Measurements from ENCODE around the gene NUP214. TPM values are rescaled to one million over a fixed set of nuclear protein-coding genes. Genes with fewer than 3 reads are reported as not detected.

NUP214 gene
- total RNA-seq, 2 experiments from 2014 or later = 43.8 to 51.3 TPM

DNA sequence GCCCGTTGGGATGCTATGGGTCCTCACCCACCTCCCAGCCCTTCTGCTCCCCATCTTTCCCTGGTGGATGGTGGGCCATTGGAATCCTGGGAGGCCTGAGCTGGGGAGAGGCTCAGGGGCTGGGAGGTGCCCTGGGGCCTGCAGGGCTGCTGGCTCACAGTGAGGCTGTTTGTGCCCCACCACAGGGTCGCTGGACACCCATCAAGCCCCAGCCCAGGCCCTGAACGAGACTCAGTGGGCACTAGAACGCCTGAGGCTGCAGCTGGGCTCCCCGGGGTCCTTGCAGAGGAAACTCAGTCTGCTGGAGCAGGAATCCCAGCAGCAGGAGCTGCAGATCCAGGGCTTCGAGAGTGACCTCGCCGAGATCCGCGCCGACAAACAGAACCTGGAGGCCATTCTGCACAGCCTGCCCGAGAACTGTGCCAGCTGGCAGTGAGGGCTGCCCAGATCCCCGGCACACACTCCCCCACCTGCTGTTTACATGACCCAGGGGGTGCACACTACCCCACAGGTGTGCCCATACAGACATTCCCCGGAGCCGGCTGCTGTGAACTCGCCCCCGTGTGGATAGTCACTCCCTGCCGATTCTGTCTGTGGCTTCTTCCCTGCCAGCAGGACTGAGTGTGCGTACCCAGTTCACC, 33.9 kb upstream of the NUP214 start:
- POLR2A ChIA-PET = interaction anchor here (0.8 kb wide), 1 partner anchor 34 kb away, joined by 3 read pairs; no protein-coding TSS in a partner anchor
- DNase-seq = no peak
- no peaks in the 10 kb centered on the region for H3K9me3 Mint-ChIP-seq
- peaks cover 20% of the 10 kb centered on the region for H3K27me3 Mint-ChIP-seq
- H3K4me3 Mint-ChIP-seq = no peak overlapping the region
- H3K4me1 Mint-ChIP-seq = peaks cover 4% of the 10 kb centered on the region
- CTCF ChIA-PET = no interaction called here
- H3K36me3 Mint-ChIP-seq (ENCODE audit: low read depth) = peaks cover 2% of the 10 kb centered on the region
- no peak overlapping the region for H3K27ac Mint-ChIP-seq

DNA sequence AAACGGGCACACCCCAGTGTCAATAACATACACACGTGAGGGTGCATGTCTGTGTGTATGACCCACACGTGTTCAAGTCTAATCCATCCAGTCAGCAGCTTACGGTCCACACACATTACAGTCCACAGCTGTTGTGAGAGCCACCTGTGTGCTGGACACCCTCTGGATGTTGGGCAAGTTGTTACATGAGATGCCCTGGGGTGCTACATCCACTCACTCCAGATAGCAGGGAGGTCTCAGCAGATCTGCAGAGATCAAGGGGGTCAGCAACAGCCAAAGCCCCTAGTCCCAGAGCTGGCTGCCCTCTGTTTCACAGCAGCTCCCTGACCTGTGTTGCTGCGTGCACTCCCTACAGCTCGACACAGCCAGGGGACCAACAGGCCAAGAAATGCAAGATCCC, 33.4 kb upstream of the NUP214 start:
- H3K4me1 Mint-ChIP-seq = peaks cover 6% of the 10 kb centered on the region
- H3K27ac Mint-ChIP-seq = no peak overlapping the region
- H3K36me3 Mint-ChIP-seq (ENCODE audit: low read depth) = peaks cover 2% of the 10 kb centered on the region
- CTCF ChIA-PET = no interaction called here
- DNase-seq = no peak
- peaks cover 24% of the 10 kb centered on the region for H3K27me3 Mint-ChIP-seq
- H3K4me3 Mint-ChIP-seq = no peak overlapping the region
- no peaks in the 10 kb centered on the region for H3K9me3 Mint-ChIP-seq
- POLR2A ChIA-PET = interaction anchor here (0.8 kb wide), 1 partner anchor 33 kb away, joined by 3 read pairs; no protein-coding TSS in a partner anchor

DNA sequence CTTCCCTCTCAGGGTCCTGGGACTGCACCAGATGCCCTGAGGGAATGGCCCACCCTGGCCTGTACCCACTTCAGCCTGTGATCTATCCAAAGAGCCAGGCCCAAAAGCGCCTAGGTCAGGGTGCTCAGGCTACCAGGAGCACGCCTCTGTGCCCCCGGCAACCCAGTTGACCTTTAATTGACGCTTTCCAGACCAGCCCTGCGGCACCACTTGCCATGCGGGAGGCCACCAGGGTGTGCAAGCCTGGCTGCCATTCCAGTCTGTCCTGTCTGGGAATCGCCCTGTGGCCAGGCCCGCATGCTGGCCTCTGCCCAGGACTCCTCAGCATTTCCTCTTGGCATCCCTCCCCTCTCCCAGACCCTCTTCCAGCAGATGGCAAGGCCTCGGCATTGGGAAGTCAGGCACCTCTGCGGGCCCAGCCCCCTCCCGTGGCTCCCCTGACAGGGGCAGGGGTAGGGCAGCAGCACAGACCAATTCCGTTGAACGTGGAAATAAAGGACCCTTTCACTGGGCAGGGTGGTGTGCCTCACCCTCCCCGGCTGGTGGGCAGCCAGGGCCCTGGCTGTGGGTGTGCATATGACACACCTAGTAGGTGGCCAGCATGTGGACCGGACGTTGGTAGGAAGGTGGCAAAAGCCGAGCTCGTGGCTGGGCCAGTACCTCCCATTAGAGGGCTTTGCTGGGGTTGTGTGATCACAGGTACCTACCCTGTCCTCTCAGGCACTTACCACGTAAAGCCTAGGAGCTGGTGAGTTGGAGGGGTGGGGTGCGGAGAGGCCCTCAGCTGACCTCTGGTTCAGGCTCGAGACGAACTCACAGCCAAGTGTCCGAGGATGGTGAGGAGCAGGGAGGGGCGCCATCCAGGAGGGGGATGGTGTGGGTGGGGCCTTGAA, 32.6 kb upstream of the NUP214 start:
- Mint-ChIP-seq H3K4me1 (peaks cover 11% of the 10 kb centered on the region), H3K36me3 (ENCODE audit: low read depth) (peaks cover 2% of the 10 kb centered on the region), H3K4me3 (no peak overlapping the region), H3K9me3 (no peaks in the 10 kb centered on the region), H3K27ac (no peak overlapping the region), H3K27me3 (peaks cover 30% of the 10 kb centered on the region)
- POLR2A ChIA-PET = no interaction called here
- no peak for DNase-seq
- CTCF ChIA-PET = interaction anchor here (1.0 kb wide), 1 partner anchor 37 kb away, joined by 3 read pairs; no protein-coding TSS in a partner anchor

DNA sequence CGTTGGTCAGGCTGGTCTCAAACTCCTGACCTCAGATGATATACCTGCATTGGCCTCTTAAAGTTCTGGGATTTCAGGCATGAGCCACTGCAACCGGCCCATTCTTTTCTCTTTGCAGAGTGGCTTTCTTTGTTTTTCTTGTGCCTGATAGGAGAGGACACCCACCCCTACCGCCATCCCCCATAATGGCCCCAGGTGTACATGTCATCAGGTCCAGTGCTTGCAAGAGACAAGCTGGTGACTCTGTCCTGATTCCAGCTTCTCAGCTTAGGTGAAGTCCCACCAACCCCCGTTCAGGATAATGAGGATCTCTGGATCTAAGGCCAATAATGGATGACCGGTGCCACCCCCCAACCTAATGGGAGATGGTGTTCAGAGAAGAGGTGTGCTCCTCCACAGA, 31.4 kb upstream of the NUP214 start:
- POLR2A ChIA-PET = interaction anchor here (0.6 kb wide), 1 partner anchor 469 kb away, joined by 3 read pairs; no protein-coding TSS in a partner anchor
- Mint-ChIP-seq H3K4me1 (peaks cover 13% of the 10 kb centered on the region), H3K36me3 (ENCODE audit: low read depth) (peaks cover 2% of the 10 kb centered on the region), H3K4me3 (no peak overlapping the region), H3K27ac (no peak overlapping the region), H3K27me3 (peaks cover 33% of the 10 kb centered on the region), H3K9me3 (no peaks in the 10 kb centered on the region)
- CTCF ChIA-PET = interaction anchor here (1.2 to 1.7 kb wide), 2 partner anchors 9 to 224 kb away, joined by 4 read pairs; no protein-coding TSS in a partner anchor
- DNase-seq = no peak

DNA sequence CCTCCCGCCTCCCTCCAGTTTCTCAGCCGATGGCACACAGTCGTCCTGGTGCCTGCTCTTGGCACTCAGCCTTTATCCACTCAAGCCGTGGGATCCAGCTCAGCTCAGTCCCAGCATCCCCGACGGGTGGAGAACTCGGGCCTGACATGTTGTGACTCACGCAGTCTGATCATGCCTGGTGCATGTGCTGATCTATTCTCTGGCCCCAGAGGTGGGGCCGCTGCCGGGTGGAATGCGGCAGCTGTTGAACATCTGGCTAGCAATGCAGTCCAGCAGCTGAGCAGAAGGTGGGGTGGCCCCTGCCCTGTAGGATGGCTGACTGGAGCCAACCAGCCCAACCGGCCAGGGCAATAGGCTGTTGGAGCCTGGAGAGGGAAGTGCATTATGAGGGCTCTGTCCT, 30.8 kb upstream of the NUP214 start:
- no peak overlapping the region for H3K4me3 Mint-ChIP-seq
- POLR2A ChIA-PET = interaction anchor here (0.6 kb wide), 1 partner anchor 468 kb away, joined by 3 read pairs; no protein-coding TSS in a partner anchor
- H3K9me3 Mint-ChIP-seq = no peaks in the 10 kb centered on the region

DNA sequence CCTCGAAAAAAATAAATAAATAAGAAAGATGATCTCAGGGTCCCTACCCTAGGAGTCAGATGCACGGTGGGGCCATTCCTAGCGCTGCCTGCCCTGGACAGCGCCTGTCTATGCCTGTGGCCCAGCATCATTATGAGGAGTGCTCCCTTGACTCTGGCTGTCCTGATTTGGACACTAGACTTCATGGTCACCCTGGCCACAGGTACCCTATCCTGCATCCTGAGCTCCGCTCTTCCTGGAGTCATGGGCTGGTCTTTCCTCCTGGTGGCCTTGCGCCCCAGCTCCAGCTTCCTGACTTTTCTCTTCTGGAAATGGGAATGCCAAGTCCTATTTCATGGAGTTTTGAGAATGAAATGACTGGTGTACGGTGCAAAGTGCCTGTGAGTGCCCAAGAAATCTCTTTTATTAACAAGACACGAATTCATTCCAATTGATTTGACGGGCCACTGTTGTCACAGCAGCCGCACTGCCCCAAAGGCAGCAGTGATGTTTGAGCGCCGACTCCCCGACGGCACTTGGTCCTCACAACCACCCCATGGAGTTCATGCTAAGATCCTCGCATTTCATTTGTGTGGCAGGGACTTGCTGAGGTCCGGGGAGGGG, 29.6 kb upstream of the NUP214 start:
- H3K27me3 Mint-ChIP-seq = peaks cover 33% of the 10 kb centered on the region
- H3K4me3 Mint-ChIP-seq = peak overlapping the region; percentile 45
- H3K9me3 Mint-ChIP-seq = no peaks in the 10 kb centered on the region
- ChIA-PET CTCF (interaction anchor here (1.5 to 1.7 kb wide), 2 partner anchors 37 to 226 kb away, joined by 3 to 4 read pairs; no protein-coding TSS in a partner anchor), POLR2A (interaction anchor here (0.9 kb wide), 1 partner anchor 30 kb away, joined by 3 read pairs; the partner anchor contains the start of gene NUP214)
- no peak overlapping the region for H3K27ac Mint-ChIP-seq
- DNase-seq = no peak
- H3K4me1 Mint-ChIP-seq = peaks cover 18% of the 10 kb centered on the region
- H3K36me3 Mint-ChIP-seq (ENCODE audit: low read depth) = peaks cover 2% of the 10 kb centered on the region

More for the DNA sequence above, 30.8 kb upstream of the NUP214 start:
- Mint-ChIP-seq H3K27me3 (peaks cover 33% of the 10 kb centered on the region), H3K27ac (no peak overlapping the region), H3K4me1 (peaks cover 15% of the 10 kb centered on the region), H3K36me3 (ENCODE audit: low read depth) (peaks cover 2% of the 10 kb centered on the region)
- DNase-seq = no peak
- CTCF ChIA-PET = interaction anchor here (1.0 to 1.7 kb wide), 3 partner anchors 9 to 225 kb away, joined by 3 to 4 read pairs (median 4); no protein-coding TSS in a partner anchor

DNA sequence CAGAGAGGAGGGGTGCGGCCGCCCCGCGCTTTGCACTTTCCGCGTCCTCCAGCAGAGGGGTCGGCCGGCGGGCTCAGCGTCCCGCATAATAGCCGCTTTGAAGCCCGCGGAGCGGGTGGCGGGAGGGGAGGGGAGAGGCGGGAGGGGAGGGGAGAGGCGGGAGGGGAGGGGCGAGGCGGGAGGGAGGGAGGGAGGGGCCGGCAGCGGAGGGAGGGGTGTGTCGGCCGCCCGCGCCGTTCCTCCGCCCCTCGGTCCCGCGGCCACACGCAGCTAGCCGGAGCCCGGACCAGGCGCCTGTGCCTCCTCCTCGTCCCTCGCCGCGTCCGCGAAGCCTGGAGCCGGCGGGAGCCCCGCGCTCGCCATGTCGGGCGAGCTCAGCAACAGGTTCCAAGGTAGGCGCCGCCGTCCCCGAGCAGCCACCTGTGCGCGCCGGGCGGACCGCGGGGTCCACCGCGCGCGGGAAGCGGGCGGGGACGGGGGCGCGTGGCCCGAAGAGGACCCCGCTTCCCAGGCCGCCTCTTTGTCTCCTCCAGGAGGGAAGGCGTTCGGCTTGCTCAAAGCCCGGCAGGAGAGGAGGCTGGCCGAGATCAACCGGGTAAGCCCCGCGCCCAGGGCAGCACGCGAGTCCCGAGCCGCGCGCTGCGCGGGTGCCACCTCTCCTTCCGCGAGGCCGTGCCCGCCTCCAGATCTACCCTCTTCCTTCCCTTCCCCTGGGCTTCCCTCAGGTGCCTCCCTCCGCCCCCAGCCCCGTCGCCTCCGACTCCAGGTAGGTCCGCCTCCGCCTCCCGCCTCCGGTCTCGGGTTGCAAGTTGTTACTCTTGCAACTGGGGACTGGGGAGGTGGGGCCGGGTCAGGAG, 28.9 kb upstream of the NUP214 start, which contains the start of gene AIF1L:
Gene AIF1L, plus strand, starts transcription at position 263 of the 857 bp plus-strand sequence. Its CDS starts 99 bp downstream, at position 362.
- H3K36me3 Mint-ChIP-seq (ENCODE audit: low read depth) = peaks cover 2% of the 10 kb centered on the region
- no peaks in the 10 kb centered on the region for H3K9me3 Mint-ChIP-seq
- ChIA-PET CTCF (interaction anchor here (1.5 kb wide), 1 partner anchor 38 kb away, joined by 3 read pairs; no protein-coding TSS in a partner anchor), POLR2A (interaction anchor here (0.9 kb wide), 1 partner anchor 29 kb away, joined by 3 read pairs; the partner anchor contains the start of gene NUP214)
- peaks cover 18% of the 10 kb centered on the region for H3K4me1 Mint-ChIP-seq
- H3K27me3 Mint-ChIP-seq = peaks cover 33% of the 10 kb centered on the region
- no peak within 1 kb of the TSS for H3K27ac Mint-ChIP-seq
- peak within 1 kb of the TSS; percentile 45 for H3K4me3 Mint-ChIP-seq
- DNase-seq = no peak

DNA sequence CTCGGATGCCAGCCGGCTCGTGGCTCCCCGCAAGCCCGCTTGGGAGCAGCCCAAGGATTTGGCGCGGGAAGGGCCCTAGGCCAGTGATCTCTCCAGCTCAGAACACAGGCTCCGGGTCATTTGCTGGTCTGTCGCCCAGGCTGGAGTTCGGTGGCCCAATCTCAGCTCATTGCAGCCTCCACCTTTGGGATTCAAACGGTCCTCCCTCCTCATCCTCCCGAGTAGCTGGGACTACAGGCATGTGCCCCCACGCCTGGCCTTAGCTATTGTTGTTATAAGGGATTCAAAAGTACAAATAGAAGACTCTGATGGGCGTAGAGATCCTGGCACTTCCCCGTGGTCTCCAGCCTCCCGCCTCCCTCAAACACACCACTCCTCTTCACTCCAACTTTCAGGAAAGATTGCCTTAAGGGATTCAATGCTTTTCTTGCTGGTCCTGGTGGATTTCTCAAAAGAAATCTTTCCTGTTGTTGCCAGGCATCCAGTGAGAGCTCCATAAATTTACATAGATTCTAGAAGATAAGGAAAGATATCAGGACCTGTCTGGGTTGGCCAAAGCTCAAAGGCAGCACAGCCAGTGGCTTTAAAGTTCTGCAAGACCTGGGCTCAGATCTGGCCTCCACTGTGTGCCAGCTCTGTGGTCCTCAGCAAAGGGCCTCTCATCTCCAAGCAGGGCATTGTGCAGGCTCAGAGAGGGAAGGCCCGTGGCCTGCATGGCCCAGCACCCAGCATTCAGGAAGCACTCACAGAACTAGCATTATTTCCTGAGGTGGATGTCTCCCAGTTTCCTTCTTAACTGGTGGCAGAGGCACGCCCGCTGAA, 28.0 kb upstream of the NUP214 start:
- Mint-ChIP-seq H3K36me3 (ENCODE audit: low read depth) (peaks cover 2% of the 10 kb centered on the region), H3K4me1 (peaks cover 18% of the 10 kb centered on the region), H3K9me3 (no peaks in the 10 kb centered on the region), H3K27me3 (peaks cover 33% of the 10 kb centered on the region), H3K27ac (no peak overlapping the region), H3K4me3 (peak overlapping the region; percentile 37)
- CTCF ChIA-PET = interaction anchor here (1.5 kb wide), 1 partner anchor 39 kb away, joined by 3 read pairs; no protein-coding TSS in a partner anchor
- DNase-seq = no peak
- POLR2A ChIA-PET = interaction anchor here (2.9 kb wide), 1 partner anchor 28 kb away, joined by 12 read pairs; the partner anchor contains the start of gene NUP214

DNA sequence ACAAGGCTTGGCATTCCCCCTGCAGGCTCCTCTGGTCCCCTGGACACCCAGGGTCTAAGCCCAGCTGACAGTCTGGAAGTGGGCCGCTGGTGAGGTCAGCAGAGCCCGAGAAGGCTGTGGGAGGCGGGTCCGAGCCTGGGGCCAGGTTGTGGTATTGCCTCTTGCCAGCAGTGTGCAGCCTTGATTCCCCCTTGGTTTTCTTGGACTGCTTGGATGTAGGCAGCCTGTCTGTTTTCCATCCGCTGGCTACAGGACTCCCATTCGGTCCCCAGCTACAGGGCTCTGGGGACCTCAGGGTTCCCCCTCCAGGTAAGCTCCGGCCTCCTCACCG, 27.5 kb upstream of the NUP214 start:
- Mint-ChIP-seq H3K27ac (no peak overlapping the region), H3K4me1 (peaks cover 18% of the 10 kb centered on the region), H3K4me3 (no peak overlapping the region), H3K9me3 (no peaks in the 10 kb centered on the region), H3K27me3 (peaks cover 33% of the 10 kb centered on the region), H3K36me3 (ENCODE audit: low read depth) (peaks cover 2% of the 10 kb centered on the region)
- CTCF ChIA-PET = interaction anchor here (0.6 kb wide), 1 partner anchor 41 kb away, joined by 3 read pairs; no protein-coding TSS in a partner anchor
- no peak for DNase-seq
- POLR2A ChIA-PET = interaction anchor here (2.9 kb wide), 1 partner anchor 27 kb away, joined by 12 read pairs; the partner anchor contains the start of gene NUP214

DNA sequence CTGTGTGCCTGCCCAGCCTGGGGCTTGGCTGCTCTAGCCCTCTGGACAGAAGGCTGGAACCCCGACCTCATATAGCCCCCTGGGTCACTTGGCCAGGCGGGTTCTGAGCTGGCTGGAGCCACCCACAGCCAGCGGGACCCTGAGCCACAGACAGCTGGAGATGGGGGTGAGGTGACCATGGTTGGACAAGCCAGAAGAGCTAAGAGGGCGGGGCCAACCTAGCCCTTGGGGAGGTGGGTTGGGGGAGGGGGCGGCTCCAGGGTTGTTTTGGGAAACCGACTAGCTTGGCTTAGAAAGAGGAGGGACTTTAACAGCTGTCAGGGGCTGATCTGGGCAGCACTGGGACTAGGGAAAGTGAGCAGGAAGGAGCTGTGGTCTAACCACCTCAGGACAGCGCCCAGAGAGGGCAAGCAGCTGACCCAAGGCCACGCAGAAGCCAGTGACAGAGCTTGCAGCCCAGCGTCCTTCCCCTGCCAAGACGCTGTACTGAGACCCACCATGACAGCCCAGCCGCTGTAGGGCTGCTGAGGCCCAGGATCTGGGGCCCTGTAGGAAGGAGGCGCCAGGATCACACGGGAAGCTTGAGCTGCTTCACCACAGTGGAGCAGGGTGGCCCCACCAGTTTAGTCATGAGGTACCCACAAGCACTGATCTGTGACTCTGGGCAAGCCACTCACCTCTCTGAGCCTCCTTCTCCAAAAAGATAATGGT, 26.8 kb upstream of the NUP214 start:
- POLR2A ChIA-PET = interaction anchor here (0.6 to 2.9 kb wide), 2 partner anchors 27 to 405 kb away, joined by 3 to 12 read pairs; partner anchors contain the start of genes EXOSC2 and NUP214
- no peak for DNase-seq
- Mint-ChIP-seq H3K36me3 (ENCODE audit: low read depth) (peaks cover 2% of the 10 kb centered on the region), H3K4me1 (peaks cover 18% of the 10 kb centered on the region), H3K27me3 (peaks cover 33% of the 10 kb centered on the region), H3K27ac (no peak overlapping the region), H3K9me3 (no peaks in the 10 kb centered on the region), H3K4me3 (no peak overlapping the region)
- CTCF ChIA-PET = interaction anchor here (0.6 to 1.0 kb wide), 2 partner anchors 41 to 52 kb away, joined by 3 read pairs; no protein-coding TSS in a partner anchor

Measured in activated CD4-positive, alpha-beta memory T cell treated with anti-CD3 and anti-CD28 coated beads, Interleukin-2, amount 10 ng/mL, durations not matched to agents 7 days and 5 days (primary cell).